Amniotic epithelial cell (primary cell): Measurements from ENCODE around the gene PRORP.
"Not testable (repeated sequence)": the region's sequence is repeated elsewhere in the genome, so short reads cannot be mapped to it uniquely, and the experiment has no call there.

Experiments
- DNase-seq: peaks from one replicate; pipeline ENCODE4 v3.0.0-alpha.2; 2010; ENCODE audit warnings: low read depth

Gene PRORP

DNA sequence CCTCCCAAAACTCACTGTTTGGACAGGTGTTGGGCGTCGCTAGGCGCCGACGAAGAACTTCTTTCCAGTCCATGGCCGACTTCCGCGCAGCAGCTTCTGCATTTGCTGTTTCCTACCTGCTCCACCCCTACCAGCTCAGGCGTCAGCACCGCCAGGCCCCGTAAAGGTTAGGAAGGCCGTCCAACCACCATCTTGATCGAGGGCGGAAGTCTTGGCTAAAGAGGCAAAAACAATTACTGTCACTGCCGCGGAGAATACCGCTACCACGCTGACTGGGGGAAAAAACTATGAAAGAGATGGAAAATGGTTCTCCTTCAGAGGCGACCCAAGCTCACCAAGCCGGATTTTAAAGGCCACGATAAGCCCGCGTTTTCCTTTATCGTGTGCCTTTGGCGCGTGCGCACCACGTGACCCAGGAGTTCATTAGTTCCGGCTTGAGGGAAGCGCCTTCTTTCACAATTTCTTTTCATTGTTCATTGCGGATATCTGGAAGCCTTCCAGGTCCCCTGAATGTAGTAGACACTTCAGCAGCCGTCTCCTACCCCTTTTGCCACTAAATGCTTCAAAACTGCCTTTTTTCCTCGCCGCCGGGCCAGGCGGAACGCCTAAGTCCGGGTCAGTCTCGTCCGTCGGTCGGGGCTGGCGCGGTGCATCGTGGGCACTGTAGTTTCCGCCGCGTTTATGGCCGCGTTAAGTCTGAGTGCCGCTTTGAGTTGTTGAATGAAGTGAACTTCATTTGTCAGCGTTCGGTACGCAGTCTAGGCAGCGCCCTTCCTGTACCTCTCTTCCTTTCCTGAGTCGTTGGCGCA, at the start of gene PRORP, which contains the start of gene PPP2R3C:
PRORP (plus strand) TSS at position 666 of the 809 bp plus-strand sequence. CDS start 694 bp downstream, outside the sequence.
PPP2R3C (minus strand) TSS at position 104 of the 809 bp plus-strand sequence; CDS start at position 73, 31 bp downstream.
- DNase-seq: peak; percentile 98

DNA sequence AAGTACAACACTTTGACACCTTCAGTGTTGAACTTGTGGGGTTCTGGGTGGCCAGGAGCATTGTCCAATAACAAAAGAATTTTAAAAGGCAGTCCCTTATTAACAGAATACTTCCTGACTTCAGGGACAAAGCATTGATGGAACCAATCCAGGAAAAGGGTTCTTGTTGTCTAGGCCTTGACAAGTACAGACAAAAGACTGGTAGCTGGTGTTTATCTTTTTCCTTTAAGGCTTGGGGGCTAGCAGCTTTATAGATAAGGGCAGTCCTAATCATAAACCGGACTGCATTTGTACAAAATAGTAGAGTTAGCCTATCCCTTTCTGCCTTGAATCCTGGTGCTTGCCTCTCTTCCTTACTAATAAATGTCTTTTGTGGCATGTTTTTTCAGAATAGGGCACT, 48.9 kb upstream of the PRORP start:
- DNase-seq: no peak

DNA sequence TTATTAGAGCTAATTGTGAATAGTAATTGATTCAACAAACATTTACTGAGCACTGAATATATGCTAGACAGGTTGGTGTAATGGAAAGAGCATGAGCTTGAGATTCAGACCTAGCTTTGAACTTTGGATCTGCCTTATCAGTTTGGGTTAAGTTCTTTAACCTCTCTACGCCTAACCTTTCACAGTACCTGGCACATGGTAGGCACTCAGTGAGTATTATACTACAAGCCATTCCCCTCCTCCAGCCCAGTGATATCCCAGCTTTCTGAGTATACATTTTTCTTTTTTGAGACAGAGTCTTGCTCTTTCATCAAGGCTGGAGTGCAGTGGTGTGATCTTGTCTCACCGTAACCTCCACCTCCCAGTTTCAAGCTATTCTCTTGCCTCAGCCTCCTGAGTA, 44.3 kb upstream of the PRORP start:
- DNase-seq: no peak

DNA sequence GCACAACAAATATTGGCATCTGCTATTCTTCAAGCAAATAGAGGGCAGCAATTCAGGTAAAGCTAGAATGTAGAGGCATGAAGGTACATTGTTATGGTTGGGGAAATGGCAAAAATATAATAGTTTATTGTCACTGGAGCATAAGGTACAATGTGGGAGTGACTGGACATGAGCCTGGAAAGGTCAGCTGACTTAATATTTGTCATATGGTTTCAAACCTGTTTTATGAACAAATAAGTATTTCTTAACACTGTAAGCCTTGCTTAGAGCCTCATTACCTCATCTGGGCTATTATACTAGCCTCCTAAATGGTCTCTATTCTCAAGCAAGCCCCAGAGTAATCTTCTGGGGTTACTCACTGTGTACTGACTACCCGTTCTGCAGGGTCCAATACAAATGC, 42.6 kb upstream of the PRORP start:
- no peak for DNase-seq

DNA sequence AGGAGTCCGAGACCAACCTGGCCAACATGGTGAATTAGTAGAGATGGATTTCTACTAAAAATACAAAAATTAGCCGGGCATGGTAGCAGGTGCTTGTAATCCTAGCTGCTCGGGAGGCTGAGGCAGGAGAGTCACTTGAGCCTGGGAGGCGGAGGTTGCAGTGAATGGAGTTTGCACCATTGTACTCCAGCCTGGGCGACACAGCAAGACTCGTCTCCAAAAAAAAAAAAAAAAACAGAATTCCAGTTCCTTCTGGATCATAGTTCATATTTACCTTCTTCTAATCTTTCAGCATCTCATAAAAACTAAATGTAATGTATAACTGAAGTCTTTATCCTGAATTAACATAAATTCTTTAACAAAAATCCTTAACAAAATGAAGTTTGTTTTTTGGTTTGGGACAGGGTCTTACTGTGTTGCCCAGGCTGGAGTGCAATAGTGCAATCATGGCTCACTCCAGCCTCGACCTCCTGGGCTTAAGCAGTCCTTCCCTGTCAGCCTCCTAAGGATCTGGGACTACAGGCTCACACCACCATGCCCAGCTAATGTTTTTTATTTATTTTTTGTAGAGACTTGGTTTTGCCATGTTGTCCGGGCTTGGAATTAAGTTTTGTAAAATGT, 38.7 kb upstream of the PRORP start:
- DNase-seq: no peak

DNA sequence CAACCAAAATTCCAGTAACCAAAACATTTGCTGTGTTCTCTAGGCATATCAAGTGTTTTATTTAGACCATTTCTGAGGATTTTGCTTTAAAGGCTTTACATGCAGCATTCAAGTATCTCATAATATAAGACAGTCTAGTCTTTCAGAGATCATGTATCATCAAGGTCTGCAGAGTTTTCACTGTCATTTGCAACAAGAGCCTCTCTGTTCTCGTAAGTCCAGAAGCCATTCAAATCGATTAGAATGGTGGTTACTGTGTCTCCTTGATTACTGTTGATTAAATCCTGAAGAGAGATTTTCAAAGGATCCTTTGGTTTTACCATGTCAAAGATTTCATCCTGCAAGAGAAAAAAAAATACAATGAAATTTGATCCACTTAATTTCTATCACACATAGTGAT, 36.9 kb upstream of the PRORP start:
- no peak for DNase-seq

DNA sequence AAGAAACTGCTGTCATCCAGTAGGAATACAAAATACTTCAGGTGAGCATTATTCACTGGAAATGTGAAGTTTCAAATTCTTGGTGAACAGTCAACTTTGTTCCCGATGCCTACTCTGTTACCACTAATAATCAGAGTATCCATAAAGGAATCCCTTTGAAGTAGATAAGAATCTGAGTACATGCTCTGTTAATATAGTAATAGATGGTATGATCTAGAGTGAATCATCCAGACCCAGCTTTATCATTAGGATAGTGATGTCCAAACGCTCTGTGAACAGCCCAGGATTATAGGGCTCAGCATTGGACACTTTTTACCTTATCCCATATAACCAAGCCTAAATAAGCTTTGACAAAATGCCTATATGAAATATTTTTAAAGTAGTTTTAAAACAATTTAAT, 33.8 kb upstream of the PRORP start:
- peak; percentile 53 for DNase-seq

DNA sequence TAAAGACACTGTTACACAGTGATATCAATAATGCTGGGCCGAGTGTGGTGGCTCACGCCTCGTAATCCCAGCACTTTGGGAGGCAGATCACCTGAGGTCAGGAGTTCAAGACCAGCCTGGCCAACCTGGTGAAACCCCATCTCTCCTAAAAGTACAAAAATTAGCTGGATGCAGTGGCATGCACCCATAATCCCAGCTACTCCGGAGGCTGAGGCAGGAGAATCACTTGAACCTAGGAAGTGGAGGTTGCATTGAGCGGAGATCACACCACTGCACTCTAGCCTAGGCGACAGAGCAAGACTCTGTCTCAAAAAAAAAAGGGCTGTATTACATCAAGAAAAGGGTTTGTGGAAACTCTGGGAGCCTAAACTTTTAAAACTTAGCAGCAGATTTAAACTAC, 27.7 kb upstream of the PRORP start:
- not testable (repeated sequence) for DNase-seq

DNA sequence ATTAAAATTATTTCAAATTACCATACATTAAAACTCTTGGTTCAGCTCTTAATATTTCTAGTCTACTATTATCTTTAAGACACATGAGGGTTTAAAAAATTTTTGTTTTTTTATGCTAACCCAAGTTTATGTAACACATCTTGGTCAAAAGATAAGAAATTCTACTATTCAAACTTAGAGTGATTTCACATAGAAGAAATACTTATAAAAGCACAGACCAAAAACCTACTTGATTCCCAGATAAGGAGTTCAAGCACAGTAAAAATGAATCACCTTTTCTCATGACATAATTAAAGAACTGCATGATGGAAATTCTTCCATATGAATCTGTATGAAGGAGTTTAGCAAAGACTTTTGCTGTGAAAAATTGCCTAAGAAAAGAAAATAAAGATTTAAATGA, 14.5 kb upstream of the PRORP start:
- DNase-seq: peak; percentile 72

DNA sequence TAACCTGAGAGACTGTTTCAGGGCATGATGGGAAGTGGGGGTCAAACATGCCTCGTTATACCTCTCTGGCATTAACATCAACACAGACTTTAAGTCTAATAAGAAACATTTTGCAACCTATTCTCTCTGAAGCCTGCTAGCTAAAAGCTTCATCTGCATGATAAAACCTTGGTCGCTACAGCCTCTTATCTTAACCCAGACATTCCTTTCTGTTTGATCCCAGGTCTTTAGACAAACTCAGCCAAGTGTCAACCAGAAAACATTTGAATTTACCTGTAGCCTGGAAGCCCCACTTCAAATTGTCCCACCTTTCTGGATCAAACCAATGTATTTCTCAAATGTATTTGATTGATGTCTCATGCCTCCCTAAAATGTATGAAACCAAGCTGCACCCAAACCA, 9.7 kb upstream of the PRORP start:
- DNase-seq: no peak

DNA sequence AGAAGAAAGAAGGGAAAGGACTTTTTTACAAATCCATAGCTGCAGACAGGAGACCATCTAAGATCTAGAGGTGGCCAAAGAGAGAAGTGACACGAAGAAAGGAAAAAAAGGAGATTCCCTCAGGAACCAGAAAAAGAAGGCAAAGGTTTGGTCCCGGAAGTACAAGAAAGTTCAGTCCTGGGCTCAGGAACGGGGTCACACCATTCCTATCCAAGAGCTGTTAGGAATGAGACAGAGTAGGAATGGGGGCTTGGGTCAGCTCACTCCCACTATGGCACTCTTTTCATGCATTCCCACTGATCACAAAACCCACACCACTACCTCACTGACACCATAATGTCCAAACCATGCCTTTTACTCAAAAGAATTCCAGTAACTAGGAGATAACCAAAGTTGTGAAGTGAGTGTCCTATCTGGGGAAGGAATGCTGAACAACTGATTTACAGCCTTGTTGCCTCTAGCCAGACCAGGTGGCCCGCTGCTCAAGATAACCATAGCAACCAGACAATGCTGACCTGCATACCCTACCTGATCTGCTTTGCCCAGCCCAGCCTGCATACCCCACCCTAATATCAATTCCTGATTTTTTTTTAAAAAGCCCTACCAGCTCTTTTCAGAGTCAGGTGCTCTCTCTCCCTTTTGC, 8.9 kb upstream of the PRORP start:
- peak; percentile 36 for DNase-seq

DNA sequence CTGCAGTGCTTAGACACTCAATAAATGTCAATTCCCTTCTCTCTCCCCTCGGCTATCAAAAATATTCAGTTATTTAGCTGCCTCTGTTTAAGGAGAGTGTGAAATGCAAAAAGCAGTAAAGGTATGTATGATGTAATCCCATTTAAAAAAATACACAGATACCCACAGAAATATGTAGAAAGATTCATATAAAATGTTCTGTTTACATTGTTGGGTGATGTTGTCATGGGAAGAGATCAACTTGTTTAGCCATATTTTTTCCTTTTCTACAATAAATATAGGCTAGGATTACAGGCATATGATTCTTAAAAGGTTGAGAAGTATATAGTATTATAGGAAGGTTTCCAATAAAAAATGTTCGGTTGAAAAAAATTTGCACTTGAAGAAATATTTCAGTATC, 8.3 kb upstream of the PRORP start:
- DNase-seq: peak; percentile 76

DNA sequence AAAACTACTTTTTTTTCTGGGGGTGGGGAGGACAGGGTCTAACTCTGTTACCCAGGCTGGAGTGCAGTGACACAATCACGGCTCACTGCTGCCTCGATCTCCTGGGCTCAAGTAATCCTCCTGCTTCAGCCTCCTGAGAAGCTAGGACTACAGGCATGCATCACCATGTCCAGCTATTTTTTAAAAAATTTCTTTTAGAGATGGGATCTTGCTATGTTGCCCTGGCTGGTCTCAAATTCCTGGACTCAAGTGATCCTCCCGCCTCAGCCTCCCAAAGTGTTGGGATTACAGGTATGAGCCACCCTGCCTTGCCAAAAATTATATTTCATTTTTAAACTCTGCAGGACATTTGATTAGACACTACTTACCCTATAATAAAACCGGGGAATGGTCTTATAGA, 6.1 kb upstream of the PRORP start:
- DNase-seq: no peak

DNA sequence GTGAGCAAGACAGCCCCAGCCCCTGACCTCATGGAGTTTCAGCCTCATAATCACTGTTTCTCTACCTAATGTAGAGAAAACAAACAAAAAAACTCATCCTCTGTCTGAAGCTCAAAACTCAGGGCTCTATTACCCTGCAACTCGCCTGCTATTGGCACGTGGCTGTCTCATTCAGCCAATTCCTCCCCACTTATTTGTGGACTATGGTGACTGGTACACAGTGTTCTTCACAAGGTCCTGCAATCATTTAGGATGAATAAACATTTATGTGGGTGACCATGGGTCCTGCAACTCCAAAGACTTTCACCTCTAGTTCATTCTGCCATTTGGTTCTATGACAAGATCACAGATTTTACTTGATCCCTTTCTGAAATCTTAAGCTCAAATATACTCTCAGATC, 5.2 kb upstream of the PRORP start:
- peak; percentile 51 for DNase-seq

DNA sequence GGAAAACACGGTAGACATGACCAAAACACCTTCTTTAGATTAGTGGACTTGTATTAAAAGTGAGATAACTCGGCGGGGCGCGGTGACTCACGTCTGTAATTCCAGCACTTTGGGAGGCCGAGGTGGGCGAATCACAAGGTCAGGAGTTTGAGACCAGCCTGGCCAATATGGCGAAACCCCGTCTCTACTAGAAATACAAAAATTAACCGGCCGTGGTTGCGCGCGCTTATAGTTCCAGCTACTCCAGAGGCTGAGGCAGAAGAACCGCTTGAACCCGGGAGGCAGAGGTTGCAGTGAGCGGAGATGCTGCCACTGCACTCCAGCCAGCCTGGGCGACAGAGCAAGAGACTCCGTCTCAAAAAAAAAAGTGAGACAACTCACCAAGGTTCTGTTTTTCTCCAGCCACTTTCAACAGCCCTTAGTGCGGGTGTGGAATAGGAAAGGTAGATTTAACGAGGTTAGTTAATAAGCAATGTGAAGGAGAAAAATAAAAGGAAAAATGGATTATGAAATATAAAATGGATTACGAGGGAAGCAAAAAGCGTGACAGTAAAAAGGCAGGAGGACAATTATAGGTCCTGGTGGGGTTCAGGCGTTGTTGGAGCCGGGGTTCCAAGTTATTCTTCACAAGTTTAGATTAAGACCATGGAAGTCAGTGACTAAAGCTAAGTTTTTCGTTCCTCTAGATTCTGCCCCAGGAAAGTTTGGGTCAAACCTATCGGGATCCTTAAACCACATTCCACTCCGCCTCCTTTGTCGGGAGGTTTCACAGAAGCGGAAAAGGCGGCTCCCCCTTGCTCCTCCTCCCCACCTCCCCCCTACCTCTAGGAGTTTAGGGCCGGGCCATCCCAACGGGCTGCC, 1.1 kb upstream of the PRORP start:
- no peak for DNase-seq

DNA sequence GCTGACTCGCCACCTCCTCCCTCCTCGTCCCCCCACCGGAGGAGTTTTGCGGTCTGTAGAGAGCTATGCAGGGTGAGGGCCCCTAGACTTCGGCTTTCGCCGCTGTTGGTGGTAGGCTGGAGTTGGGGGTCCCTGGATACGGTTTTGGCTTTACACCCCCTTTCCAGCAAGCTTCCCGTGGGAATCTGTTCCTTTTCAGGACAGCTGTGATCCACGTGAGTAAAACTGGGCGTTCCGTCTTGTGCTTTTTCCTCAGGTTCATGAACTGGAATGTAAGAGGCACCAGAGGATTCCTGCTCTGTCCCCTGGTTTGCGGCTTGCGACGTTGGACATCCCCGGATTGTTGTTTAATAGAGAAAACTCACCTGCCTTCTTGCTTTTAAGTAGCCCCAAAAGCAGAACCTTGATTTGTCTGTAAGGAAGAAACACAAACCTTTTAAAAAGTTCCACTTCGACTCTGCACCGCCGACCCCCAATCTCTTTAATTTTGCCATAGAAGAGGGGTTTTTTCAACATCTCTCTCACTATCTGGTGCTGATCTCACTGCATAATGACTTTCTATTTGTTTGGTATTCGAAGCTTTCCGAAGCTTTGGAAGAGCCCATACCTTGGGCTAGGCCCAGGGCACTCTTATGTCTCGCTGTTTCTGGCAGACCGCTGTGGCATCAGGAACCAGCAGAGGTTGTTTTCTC, 490 bp downstream of the PRORP start:
- DNase-seq: peak; percentile 58

DNA sequence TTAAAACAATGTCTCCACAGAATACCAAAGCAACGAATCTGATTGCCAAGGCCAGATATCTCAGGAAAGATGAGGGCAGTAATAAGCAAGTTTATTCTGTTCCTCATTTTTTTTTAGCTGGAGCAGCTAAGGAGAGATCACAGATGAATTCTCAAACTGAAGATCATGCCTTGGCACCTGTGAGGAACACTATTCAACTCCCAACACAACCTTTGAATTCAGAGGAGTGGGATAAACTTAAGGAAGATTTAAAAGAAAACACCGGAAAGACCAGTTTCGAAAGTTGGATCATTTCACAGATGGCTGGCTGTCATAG, 994 bp downstream of the PRORP start:
- DNase-seq: no peak

DNA sequence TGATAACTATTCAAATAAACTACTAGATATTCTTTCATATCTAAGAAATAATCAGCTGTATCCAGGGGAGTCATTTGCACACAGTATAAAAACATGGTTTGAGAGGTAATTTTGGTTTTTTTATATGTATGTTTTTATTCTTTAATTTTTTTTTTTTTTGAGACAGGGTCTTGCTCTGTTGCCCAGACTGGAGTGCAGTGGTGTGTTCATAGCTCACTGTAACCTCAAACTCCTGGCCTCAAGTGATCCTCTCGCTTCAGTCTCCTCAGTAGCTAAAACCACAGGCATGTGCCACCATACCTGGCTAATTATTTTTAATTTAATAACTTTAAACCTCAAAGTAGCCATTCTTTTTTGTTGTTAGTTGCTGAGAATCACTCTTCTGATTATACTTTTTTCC, 1.8 kb downstream of the PRORP start:
- no peak for DNase-seq

DNA sequence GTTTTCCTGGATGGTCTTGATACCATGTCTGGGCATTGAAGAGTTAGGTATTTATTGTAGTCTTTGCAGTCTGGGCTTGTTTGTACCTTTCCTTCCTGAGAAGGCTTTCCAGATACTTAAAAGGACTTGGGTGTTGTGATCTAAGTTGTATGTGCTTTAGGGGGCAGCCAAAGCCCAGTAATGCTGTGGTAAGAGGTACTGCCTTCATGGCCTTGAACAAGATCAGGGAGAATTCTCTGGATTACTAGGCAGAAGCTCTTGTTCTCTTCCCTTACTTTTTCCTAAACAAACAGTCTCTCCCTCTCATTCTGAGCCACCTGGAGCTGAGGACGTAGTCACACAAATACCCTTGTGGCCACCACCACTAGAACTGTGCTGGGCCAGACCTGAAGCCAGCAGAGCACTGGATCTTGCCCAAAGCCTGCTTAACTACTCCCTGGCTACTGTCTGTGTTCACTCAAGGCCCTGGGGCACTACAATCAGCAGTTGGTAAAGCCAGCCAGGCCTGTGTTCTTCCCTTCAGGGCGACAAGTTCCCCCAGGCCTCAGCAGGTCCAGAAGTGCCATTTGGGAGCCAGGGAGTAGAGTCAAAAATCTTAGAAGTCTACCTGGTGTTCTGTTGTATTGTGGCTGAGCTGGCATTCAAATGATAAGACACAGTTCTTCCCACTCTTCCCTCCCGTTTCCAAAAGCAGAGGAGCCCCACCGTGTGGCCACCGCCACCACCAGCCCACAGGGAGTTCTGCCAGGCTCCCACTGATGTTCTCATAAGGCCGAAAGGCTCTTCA, 11.4 kb downstream of the PRORP start:
- no peak for DNase-seq

DNA sequence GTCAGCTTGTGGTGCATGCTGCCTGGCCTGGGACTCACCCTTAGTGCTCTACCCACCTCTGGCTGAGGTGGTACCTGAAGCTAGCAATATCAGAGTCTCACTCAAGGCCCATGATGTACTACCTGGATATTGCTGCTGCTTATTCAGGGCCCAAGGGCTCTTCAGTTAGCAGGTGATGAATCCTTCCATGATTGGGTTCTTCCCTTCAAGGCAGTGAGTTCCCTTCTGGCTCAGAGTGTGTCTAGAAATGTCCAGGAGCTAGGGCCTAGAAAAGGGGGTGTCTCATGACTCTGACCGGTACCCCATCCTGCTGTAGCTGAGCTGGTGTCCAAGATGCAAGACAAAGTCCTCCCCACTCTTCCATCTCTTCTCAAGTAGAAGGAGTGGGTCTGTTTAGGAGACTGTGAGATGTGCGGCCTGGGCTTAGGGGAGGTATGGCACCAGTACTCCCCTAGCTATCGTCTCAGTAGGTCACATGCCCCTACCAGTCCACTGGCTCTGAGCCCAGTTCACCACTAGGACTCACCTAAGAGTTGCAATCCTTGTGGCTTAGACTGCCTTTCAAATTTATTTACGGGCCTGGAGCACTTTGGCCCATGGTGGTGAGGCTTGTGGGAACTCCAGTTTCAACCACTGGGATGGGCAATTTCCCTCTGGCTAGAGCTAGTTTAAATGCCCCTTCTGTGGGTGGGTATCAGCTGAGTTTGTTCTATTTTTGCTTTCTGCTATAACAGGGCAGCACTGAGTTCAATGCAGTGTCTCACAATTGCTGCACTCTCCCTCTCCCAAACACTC, 12.2 kb downstream of the PRORP start:
- no peak for DNase-seq
